Mesendoderm (in vitro differentiated cells): ENCODE data around the gene PPARA.

ENCODE experiments used
- DNase-seq: peaks from one replicate; pipeline ENCODE4 v3.0.0; 2013
- H2AK5ac ChIP-seq: 2 replicates; pipeline ENCODE4 v1.6.1; 2013; ENCODE audit warnings: low read length, inconsistent platforms
- H2BK120ac ChIP-seq: 2 replicates; pipeline ENCODE4 v1.6.1; 2013; ENCODE audit warnings: low read depth, mild to moderate bottlenecking, low read length, moderate library complexity, mixed read lengths
- H2BK15ac ChIP-seq: replicated peaks from 2 replicates; pipeline ENCODE4 v1.6.1; 2013; ENCODE audit warnings: low read depth, mild to moderate bottlenecking, moderate library complexity
- H2BK5ac ChIP-seq: 2 replicates; pipeline ENCODE4 v1.6.1; 2013; ENCODE audit warnings: low read length, inconsistent platforms
- H3K18ac ChIP-seq: 2 replicates; pipeline ENCODE4 v1.6.1; 2013; ENCODE audit warnings: mild to moderate bottlenecking, low read length, mixed read lengths
- H3K23ac ChIP-seq: one replicate; pipeline ENCODE4 v1.6.1; 2013; ENCODE audit warnings: low read length
- H3K27ac ChIP-seq: 2 replicates; pipeline ENCODE4 v1.5.1; 2013; ENCODE audit warnings: low read depth, mild to moderate bottlenecking, inconsistent platforms, low read length, moderate library complexity
- H3K27me3 ChIP-seq: 2 replicates; pipeline ENCODE4 v1.6.1; 2013; ENCODE audit warnings: low read length, control low read depth, mild to moderate bottlenecking, inconsistent platforms; ENCODE audit not compliant: insufficient read depth, poor library complexity
- H3K36me3 ChIP-seq: 2 replicates; pipeline ENCODE4 v1.6.1; 2013; ENCODE audit warnings: low read length, inconsistent platforms; ENCODE audit not compliant: control insufficient read depth, insufficient read depth
- H3K4ac ChIP-seq: one replicate; pipeline ENCODE4 v1.6.1; 2013; ENCODE audit warnings: low read depth, mild to moderate bottlenecking, low read length, moderate library complexity
- H3K4me1 ChIP-seq: 2 replicates; pipeline ENCODE4 v1.6.1; 2013; ENCODE audit warnings: low read depth, low read length, inconsistent platforms; ENCODE audit not compliant: control insufficient read depth
- H3K4me2 ChIP-seq: 2 replicates; pipeline ENCODE4 v1.6.1; 2013; ENCODE audit warnings: low read length
- H3K4me3 ChIP-seq: 2 replicates; pipeline ENCODE4 v1.5.1; 2013; ENCODE audit warnings: mild to moderate bottlenecking, low read length
- H3K56ac ChIP-seq: one replicate; pipeline ENCODE4 v1.6.1; 2013; ENCODE audit warnings: low read length
- H3K79me1 ChIP-seq: 2 replicates; pipeline ENCODE4 v1.6.1; 2013; ENCODE audit warnings: low read length, inconsistent platforms
- H3K79me2 ChIP-seq: 2 replicates; pipeline ENCODE4 v1.6.1; 2013; ENCODE audit warnings: mild to moderate bottlenecking, low read length; ENCODE audit not compliant: control insufficient read depth, insufficient read depth
- H3K9ac ChIP-seq: 2 replicates; pipeline ENCODE4 v1.6.1; 2013; ENCODE audit warnings: low read length, inconsistent platforms
- H4K5ac ChIP-seq: one replicate; pipeline ENCODE4 v1.6.1; 2013; ENCODE audit warnings: low read length
- H4K8ac ChIP-seq: one replicate; pipeline ENCODE4 v1.6.1; 2013; ENCODE audit warnings: low read depth, mild to moderate bottlenecking, control low read depth, low read length, moderate library complexity
- WGBS: extraction: QIAGEN DNeasy Blood & Tissue Kit; methylation state at CpG from one replicate; pipeline ENCODE4 v1.1.7; 2013; ENCODE audit warnings: low lambda C conversion rate, missing lambda C conversion rate; ENCODE audit not compliant: insufficient coverage; ENCODE audit errors: extremely low coverage; 5-methylcytosine and 5-hydroxymethylcytosine counted together

Gene PPARA

DNA sequence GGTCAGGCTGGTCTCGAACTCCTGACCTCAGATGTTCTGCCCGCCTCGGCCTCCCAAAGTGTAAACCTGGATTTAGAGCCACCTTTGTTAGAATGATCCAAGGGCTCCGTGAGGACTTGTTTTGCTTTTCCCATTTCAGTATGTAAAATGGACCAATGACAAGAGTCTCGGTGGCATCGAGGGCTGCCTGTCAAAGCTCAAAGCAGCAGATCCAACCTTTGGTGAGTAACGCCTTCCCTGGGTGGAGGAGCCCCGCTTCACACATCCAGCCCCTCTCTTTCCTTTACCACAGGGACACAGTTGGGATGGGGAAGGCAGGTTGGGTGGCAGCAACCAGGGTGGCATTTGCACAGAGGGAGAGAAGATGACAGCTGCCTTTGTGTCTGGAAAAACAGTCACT is 121.9 kb downstream of the PPARA start:
- no peak for DNase-seq
- no peak overlapping the region for H3K27ac ChIP-seq
- H2BK15ac ChIP-seq: no peak overlapping the region
- no peaks in the 10 kb centered on the region for H3K27me3 ChIP-seq
- H3K18ac ChIP-seq: no peak overlapping the region
- no peak overlapping the region for H3K4ac ChIP-seq
- no peak overlapping the region for H3K4me2 ChIP-seq
- H3K56ac ChIP-seq: no peak overlapping the region
- no peaks in the 10 kb centered on the region for H3K4me1 ChIP-seq
- H4K8ac ChIP-seq: no peak overlapping the region
- WGBS: no CpG with 5 or more reads among the region's 8 CpGs
- no peak overlapping the region for H2BK5ac ChIP-seq
- H3K9ac ChIP-seq: no peak overlapping the region
- H4K5ac ChIP-seq: no peak overlapping the region
- H3K4me3 ChIP-seq: no peak overlapping the region
- no peak overlapping the region for H3K23ac ChIP-seq
- H2AK5ac ChIP-seq: no peak overlapping the region
- H3K79me1 ChIP-seq: no peaks in the 10 kb centered on the region
- H2BK120ac ChIP-seq: no peak overlapping the region
- H3K79me2 ChIP-seq: no peaks in the 10 kb centered on the region
- H3K36me3 ChIP-seq: no peaks in the 10 kb centered on the region

DNA sequence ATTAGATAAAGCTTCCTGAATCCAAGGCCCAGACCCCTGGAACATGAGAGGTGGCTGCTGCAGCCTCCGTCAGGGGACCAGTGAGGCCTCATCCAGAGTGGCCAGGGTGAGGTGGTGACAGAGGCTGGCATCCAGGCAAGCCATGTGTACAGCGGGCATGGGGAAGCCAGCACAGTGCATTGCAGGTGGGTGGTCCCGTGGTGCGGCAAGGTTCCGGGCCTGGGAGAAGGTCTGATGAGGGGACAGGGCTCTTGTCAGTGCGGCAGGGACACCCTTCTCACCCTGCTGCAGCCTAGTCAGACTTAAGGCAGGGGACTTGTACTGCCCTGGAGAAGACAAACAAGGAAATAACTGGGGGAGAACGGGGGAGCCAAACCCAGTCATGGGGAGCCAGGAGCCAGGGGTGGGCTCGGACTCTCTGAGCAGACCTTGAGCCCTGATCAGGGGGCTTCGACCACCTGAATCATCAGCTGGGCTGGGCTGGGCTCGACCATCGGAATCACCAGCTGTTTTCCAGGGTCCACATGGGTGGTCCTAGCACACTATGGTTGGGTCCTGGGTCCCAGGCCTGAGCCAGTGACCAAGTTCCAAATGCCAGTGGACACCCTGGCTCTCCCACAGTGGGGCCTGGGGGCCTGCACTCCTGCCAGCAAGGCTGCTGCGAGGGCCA is 122.6 kb downstream of the PPARA start:
- Histone ChIP-seq H3K27ac (no peak overlapping the region), H3K23ac (no peak overlapping the region), H3K4me3 (no peak overlapping the region), H4K5ac (no peak overlapping the region), H3K4ac (no peak overlapping the region), H3K56ac (no peak overlapping the region), H2BK120ac (no peak overlapping the region), H3K9ac (no peak overlapping the region), H3K79me1 (no peaks in the 10 kb centered on the region), H3K79me2 (no peaks in the 10 kb centered on the region), H2BK5ac (no peak overlapping the region), H2BK15ac (no peak overlapping the region), H3K4me1 (no peaks in the 10 kb centered on the region), H3K18ac (no peak overlapping the region), H2AK5ac (no peak overlapping the region), H3K4me2 (no peak overlapping the region), H3K36me3 (peaks cover 2% of the 10 kb centered on the region), H4K8ac (no peak overlapping the region), H3K27me3 (no peaks in the 10 kb centered on the region)
- WGBS: no CpG with 5 or more reads among the region's 12 CpGs
- DNase-seq: no peak

DNA sequence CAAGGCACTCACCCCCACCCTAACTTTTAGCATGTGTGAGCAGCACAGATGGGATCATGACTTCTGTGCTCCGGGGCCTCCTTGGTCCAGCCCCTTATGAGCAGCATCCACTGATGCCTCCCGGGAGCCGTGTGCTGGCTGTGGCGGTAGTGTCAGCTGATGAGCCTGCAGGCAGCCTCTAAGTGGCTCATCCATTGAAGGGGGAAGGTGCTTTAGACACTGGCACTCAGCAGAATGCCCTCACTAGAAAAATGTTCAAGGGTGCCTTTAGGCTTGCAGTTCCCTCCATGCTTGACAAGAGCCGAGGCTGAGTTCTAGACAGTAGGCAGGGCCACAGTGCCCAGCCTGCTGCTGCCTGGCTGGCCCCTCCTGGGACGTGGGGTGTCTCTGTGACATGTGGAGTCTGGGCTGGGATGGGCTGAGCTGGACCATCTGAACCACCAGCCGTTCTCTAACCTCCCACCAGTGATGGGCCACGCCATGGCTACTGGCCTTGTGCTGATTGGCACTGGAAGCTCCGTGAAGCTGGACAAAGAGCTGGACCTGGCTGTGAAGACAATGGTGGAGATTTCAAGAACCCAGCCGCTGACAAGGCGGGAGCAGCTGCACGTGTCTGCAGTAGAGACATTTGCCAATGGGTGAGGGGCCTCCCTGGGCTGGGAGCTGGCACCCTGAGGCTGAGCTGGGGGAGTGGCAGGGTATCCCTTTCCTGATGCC is 123.3 kb downstream of the PPARA start:
- no peak overlapping the region for H3K4me3 ChIP-seq
- H4K5ac ChIP-seq: no peak overlapping the region
- no peak overlapping the region for H3K4ac ChIP-seq
- H2BK120ac ChIP-seq: no peak overlapping the region
- H3K27ac ChIP-seq: no peak overlapping the region
- H3K27me3 ChIP-seq: no peaks in the 10 kb centered on the region
- no peak overlapping the region for H3K23ac ChIP-seq
- no CpG with 5 or more reads among the region's 12 CpGs for WGBS
- H3K9ac ChIP-seq: no peak overlapping the region
- H2AK5ac ChIP-seq: no peak overlapping the region
- H2BK15ac ChIP-seq: no peak overlapping the region
- H2BK5ac ChIP-seq: no peak overlapping the region
- H3K4me2 ChIP-seq: no peak overlapping the region
- H3K4me1 ChIP-seq: no peaks in the 10 kb centered on the region
- H3K79me2 ChIP-seq: no peaks in the 10 kb centered on the region
- peaks cover 3% of the 10 kb centered on the region for H3K36me3 ChIP-seq
- no peaks in the 10 kb centered on the region for H3K79me1 ChIP-seq
- DNase-seq: no peak
- no peak overlapping the region for H3K18ac ChIP-seq
- H3K56ac ChIP-seq: no peak overlapping the region
- H4K8ac ChIP-seq: no peak overlapping the region

DNA sequence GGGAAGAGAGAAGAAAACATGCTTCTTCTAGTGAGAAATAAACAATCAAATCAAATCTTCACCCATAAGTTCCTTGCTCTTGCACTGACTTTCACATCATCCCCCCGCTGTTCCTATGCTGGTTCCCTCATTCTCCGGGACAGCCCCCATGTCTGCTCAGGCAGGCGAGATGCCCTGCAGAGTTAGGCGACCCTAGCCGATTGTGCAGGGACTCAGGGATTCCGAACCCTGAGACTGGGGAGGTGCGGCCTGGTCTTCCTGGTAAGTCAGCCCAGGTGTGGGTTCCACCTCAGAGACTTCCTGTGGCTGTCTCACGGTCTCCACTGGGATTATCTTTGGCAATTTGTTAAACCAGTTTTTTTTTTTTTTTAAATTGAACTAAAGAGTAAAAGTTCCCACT is 124.1 kb downstream of the PPARA start:
- no peak overlapping the region for H3K56ac ChIP-seq
- peaks cover 6% of the 10 kb centered on the region for H3K36me3 ChIP-seq
- WGBS: no CpG with 5 or more reads among the region's 8 CpGs
- no peak overlapping the region for H2BK120ac ChIP-seq
- no peak overlapping the region for H2BK15ac ChIP-seq
- H3K4me3 ChIP-seq: no peak overlapping the region
- no peaks in the 10 kb centered on the region for H3K79me1 ChIP-seq
- no peak overlapping the region for H3K27ac ChIP-seq
- no peak overlapping the region for H3K18ac ChIP-seq
- H4K8ac ChIP-seq: no peak overlapping the region
- H3K23ac ChIP-seq: no peak overlapping the region
- no peak overlapping the region for H3K4ac ChIP-seq
- H3K27me3 ChIP-seq: no peaks in the 10 kb centered on the region
- no peaks in the 10 kb centered on the region for H3K4me1 ChIP-seq
- no peaks in the 10 kb centered on the region for H3K79me2 ChIP-seq
- no peak overlapping the region for H4K5ac ChIP-seq
- no peak overlapping the region for H2AK5ac ChIP-seq
- DNase-seq: no peak
- H2BK5ac ChIP-seq: no peak overlapping the region
- no peak overlapping the region for H3K9ac ChIP-seq
- H3K4me2 ChIP-seq: no peak overlapping the region

DNA sequence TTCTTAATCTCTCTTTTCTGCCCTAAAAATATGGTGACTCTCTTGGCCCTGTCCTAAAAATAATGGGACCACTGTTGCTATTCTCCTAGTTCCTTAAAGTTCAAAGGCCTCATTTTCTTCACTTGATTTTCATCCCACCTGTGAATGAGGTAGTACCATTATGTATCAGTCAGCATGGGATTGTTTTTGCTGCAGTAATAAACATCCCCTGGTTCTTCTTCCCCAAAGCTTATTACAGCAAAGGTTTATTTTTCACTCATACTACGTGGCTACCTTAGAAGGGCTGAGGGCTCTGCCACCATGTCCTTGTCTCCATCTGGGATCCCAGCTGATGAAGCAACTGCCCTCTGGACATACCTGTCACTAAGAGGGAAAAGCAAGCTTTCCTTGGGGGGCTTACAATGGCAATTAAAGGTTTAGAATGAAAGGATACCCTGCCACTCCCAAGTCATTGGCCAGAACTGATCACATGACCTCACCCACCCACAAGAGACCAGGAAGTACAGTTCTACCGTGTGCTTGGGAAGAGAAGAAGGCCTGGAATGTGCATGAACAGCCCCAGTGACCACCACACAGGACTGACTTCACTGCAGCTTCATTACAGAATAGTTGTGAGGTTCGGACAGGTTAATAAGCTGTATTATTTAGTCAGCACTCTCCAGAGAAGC is 125.3 kb downstream of the PPARA start:
- no peak overlapping the region for H3K23ac ChIP-seq
- no peaks in the 10 kb centered on the region for H3K79me2 ChIP-seq
- no peak for DNase-seq
- H4K8ac ChIP-seq: no peak overlapping the region
- WGBS: no CpG with 5 or more reads among the region's 3 CpGs
- H3K4me2 ChIP-seq: no peak overlapping the region
- H3K18ac ChIP-seq: no peak overlapping the region
- H2BK120ac ChIP-seq: no peak overlapping the region
- peaks cover 8% of the 10 kb centered on the region for H3K36me3 ChIP-seq
- no peaks in the 10 kb centered on the region for H3K79me1 ChIP-seq
- H3K27me3 ChIP-seq: no peaks in the 10 kb centered on the region
- no peak overlapping the region for H2BK15ac ChIP-seq
- no peak overlapping the region for H4K5ac ChIP-seq
- no peak overlapping the region for H3K4ac ChIP-seq
- H2BK5ac ChIP-seq: no peak overlapping the region
- H3K27ac ChIP-seq: no peak overlapping the region
- H3K56ac ChIP-seq: no peak overlapping the region
- no peaks in the 10 kb centered on the region for H3K4me1 ChIP-seq
- no peak overlapping the region for H3K4me3 ChIP-seq
- no peak overlapping the region for H2AK5ac ChIP-seq
- H3K9ac ChIP-seq: no peak overlapping the region
